Stimulated activated CD8-positive, alpha-beta memory T cell treated with anti-CD3 and anti-CD28 coated beads, Interleukin-15, amount 100 ng/mL, for 1 hour (primary cell): Measurements from ENCODE around the gene MEGF8.

Experiments
- DNase-seq: peaks from one replicate; pipeline ENCODE4 v3.0.0-alpha.2; 2020; ENCODE audit warnings: low read depth

The MEGF8 gene

GRCh38 chr19:42419309-42419708 lies 93.9 kb downstream of the MEGF8 start:
- DNase-seq: no peak

DNA sequence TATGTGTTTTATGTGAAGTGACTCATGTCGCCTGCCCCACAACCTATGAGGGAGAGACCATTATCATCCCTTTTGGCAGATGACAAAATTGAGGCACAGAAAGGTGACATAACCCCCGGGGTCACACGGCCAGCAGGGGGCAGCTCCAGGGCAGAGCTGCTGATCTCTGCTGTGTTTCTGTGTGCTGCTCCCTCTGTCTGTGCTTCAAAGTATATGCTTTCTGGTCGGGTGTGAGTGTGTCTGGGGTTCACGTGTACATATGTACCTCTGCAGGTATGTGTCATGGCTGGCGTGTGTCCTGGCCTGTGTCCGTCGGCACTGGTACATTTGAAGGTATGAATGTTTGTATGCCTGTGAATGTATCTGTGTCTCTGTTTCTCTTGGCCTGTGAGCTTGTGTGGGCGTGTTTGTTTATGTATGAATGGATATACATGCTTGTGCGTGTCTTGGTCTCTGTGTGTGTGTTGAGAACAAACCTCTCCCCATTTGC lies 94.7 kb downstream of the MEGF8 start:
- DNase-seq: peak; percentile 64

DNA sequence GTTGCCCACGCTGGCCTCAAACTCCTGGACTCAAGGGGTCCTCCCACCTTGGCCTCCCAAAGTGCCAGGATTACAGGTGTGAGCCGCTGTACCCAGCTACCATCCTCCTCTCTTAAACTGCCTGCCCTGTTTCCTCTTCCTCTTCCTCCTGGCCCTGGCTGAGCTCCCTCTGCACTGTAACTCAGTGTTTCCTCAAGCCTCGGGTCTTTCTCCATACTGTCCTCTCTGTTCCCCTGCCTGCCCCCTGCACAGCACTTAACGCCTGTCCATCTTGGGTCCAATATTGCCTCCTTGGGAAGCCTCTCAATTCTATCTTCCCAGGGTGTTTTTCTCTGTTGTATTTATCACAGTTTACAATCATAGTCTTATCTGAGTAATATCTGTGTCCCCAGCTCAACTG lies 95.7 kb downstream of the MEGF8 start:
- DNase-seq: no peak

GRCh38 chr19:42421591-42422031 lies 96.2 kb downstream of the MEGF8 start:
- no peak for DNase-seq

DNA sequence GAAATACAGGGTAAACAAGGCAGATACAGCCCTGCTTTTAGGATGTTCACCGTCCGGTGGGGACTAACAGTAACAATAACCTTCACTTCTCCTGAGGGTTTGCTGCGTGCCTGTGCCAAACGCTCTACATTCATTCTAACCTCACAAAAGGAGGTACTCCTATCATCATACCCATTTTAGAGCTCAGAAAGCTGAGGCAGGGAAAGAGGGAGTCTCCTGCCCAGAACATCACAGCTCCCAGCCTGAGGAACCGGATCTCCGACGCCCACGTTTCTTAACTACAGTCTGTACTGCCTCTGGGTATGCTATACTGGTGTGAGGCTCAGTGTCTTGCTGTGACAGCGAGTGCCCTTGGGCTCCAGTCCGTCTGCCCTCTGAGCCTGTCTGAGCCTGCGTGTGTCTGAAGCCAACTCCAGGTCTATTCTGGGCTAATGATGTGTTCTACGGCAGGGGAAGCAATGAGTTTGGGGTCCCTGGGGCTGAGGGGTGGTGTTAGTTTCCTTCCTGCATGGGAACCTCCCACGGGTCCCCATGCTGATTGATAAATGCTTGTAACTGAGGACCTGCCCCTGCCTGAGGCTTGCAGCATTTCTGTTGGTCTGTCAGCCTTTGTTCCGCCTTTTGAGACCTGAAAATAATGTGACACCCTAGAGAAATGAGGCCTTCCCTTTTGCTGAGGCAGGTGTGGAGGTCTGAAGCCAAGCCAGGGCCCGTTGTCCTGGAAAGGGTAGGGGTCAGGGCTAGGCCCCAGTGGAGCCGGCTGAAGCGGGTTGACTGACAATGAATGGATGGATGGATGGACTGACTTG lies 96.9 kb downstream of the MEGF8 start:
- no peak for DNase-seq

- DNase-seq: peak; percentile 10
Measured at GRCh38 chr19:42422901-42423461, 97.5 kb downstream of the MEGF8 start.

DNA sequence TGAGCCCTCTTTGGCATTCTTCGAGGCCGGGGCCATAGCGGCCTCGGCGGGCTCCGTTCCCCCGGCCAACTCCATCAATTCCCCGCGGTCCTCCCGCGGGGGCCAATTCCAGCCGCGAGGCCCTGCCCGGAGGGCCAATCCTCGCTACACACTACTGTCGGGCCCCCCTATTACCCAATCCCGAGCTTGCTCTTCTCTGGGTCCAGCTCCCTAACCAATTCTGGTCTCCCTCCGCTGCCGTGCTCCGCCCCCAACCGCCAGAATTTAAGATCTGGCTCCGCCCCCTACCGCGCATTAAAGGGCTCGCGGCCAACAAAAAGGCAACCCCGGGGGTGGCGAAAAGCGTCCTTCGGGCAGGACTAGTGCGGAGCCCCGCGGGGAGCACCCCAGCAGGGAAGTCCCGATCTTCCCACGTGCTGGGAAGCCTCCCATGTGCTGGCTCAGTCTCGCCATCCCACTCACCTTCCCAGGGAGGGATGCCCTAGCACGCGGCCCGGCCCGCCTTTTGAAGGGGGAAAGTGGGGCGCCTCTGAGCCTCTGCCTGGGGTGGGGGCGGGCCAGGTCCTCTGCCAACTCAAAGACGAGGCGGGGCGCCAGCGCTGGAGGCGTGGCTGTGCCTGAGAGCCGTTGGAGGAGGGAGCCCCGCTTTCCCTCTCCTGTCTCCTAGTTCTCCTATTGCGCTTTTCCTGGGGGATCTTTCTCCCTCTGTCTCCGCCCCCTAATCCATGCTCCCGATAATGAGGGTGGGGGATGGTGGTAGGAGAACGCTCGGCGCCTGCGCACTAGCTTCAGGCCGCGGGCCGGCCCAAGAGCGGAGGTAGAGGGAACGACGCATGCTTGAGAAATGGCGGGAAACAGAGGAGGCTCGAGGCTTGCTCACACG lies 98.3 kb downstream of the MEGF8 start:
- peak; percentile 84 for DNase-seq

DNA sequence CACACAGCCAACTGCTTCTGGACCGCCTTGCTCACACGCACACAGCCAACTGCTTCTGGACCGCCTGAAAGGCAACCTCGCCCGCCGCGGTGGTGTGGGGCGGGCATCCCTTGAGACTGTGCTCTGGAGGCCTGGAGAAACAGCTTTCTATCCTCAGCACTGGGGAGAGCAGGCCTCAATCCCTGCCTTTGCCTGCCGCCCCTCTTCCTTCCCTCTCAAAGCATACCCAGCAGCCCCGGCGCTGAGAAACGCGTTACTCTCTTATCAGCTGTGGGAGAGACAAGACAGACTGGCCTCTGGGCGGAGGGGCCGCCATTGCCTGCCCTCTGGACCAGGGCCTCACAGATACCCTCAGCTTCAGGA lies 98.9 kb downstream of the MEGF8 start:
- no peak for DNase-seq

DNA sequence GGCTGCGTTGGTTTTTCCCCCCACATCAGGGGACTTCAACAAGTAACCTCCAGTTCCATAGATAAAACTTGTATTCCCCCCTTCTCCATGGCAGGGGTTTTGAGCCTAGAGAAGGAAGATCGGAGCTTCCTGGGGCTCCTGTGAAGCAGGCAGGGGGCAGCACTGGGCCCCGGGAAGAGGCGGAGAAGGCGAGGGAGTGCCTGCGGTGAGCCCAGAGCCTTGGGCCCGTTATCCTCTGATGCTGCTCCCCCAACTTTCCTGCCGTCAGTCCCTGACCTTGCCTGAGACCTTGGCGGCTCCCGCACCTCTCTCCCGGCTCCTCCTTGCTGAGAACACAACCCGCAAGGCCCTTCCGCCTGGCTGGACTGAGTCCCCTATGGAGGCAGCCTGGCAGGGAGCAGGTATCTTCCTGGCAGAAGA lies 99.3 kb downstream of the MEGF8 start:
- DNase-seq: no peak

DNA sequence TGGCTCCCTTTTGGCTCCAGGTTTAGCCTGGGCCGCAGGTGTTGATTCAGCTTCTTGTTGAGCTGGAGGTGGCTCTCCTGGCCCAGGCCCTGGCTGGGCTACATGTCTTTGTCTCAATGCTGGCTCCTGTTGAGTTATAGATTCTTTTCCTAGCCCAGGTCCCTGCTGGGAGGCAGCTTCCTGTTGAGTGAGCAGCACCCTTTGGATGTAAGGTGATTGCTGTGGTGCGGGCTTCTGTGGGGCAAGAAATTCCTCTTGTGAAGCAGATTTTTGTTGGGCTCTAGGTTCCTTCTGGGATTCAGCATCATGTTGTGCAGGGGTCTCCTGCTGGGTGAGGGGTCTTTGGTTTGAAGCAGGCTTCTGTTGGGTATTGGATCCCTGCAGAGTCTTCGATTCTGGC lies 101.2 kb downstream of the MEGF8 start:
- DNase-seq: no peak

- no peak for DNase-seq
Measured at GRCh38 chr19:42427313-42427712, 101.9 kb downstream of the MEGF8 start, which contains the start of gene LIPE. Gene LIPE, minus strand, starts transcription at chr19:42427388. Its CDS starts 239 bp downstream, at chr19:42427149.
